Measurements from ENCODE around the gene ARMH4.

GRCh38 chr14:58143106-58143505 is 8.9 kb downstream of the ARMH4 start:
- no peak for TF ChIP-seq POLR2A (IDR thresholded peaks at IDR 0.05)
- TF ChIP-seq CTCF (IDR thresholded peaks at IDR 0.05), result no peak
